Stimulated activated CD4-positive, alpha-beta T cell treated with anti-CD3 and anti-CD28 coated beads, Interleukin-1b, Interleukin-23, amount 100 ng/mL, for 24 hours (primary cell): ENCODE results near the gene SLC35D2.
A peak's percentile ranks its signal among the peaks of the same experiment; 100 is the strongest.
"Not testable (repeated sequence)": the region's sequence is repeated elsewhere in the genome, so short reads cannot be mapped to it uniquely, and the experiment has no call there.

Experiments
- DNase-seq, 4 experiments: peaks; one replicate each; pipeline ENCODE4 v3.0.0-alpha.2; 2020; ENCODE audit warnings: low read depth in 4 of 4, low spot score in 1 of 4

The SLC35D2 gene

GRCh38 chr9:96317335-96317980, 66.1 kb downstream of the SLC35D2 start:
- DNase-seq = peak in 3 of 4 experiments; percentile 14 to 40 (median 15)

GRCh38 chr9:96309850-96310249, 73.7 kb downstream of the SLC35D2 start:
- DNase-seq = no peak

- DNase-seq = not testable (repeated sequence)
Observed at GRCh38 chr9:96306958-96307357, 76.6 kb downstream of the SLC35D2 start.

GRCh38 chr9:96305171-96305570, 78.3 kb downstream of the SLC35D2 start:
- DNase-seq = no peak

DNA sequence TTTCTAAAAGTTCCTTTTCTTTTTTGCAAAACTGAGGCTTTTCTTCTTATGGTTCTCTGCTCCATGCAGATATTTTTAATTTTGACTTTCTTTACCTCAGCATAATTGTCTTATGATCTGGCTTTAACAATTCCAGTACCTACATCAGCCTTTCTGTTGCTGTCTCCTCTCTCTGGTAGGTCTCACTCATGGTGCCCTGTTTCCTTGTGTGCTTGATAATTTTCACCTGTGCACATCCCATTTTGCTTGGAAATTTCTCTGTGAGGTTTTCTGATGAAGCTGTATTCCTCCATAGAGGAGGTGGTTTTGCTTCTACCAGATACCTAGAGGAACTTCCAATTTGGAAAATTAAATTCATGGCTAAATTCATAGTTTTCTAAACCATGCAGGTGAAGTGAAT, 79.3 kb downstream of the SLC35D2 start:
- DNase-seq = no peak

- DNase-seq = no peak
Observed at GRCh38 chr9:96302021-96302420, 81.5 kb downstream of the SLC35D2 start, which contains the start of gene HSD17B3. Gene HSD17B3, minus strand, starts transcription at chr9:96302176. Its CDS starts 72 bp downstream, at chr9:96302104.

DNA sequence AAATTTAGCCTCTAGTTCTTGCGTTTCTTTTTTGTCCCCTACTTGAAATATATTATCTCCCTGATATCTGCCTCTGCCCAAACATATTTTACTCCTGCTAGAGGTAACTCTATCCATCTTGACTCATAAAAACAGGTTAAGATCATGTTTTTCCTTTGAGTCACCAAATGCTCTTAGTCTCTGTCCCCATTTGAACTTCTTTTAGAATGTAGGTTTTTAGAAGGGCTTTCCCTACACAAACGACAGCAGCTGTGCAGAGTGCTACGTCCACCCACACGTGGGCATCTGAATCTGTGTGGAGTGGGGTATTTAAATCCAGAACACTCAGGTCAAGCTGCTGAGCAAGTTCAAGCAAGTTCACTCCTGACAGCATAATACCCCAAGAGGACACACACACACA, 83.7 kb downstream of the SLC35D2 start:
- no peak for DNase-seq

DNA sequence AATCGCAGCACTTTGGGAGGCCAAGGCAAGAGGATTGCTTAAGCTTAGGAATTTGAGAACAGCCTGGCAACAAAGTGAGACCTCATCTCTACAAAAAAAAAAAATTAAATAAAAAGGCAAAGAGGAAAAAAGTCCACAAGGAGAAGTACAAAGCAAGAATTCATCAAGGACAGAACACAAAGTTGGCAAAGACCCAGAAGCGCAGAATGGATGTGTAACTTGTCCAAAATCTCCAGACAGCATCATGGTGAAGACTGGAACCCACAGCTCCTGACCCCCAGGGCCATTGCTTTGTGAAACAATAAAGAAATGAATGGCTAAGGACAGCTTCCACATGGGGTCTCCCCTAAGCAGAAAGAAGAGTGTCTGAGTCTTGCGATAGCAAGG, 89.4 kb downstream of the SLC35D2 start:
- DNase-seq = no peak

DNA sequence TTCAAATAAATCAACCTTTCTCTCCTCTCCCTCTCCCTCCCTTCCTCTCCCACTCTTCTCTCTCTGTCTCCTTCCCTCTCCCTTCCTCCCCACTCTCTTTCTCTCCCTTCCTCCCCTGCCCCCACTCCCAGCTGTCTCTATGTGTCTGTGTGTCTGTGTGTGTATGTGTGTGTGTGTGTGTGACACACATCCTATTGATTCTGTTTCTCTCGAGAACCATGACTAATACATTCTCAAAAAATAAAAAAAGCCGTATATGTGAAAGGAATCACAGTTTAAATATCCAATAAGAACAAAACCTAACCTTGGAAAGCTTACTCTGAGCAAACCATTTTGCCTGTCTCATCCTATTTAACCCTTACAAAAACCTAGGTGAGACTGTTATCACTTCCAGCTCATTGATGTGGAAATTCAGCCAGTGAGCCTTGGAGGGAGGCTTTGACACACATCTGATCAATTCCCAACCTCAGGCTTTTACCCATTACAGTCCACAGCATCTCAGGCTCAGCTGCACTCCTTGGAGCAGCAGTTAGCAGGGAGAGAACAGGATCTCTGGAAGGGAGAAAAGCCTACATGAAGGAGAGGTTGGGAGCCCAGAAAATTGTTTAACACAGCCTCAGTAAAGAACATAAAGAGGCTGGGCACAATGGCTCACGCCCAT, 89.9 kb downstream of the SLC35D2 start:
- no peak for DNase-seq

GRCh38 chr9:96289392-96289791, 94.1 kb downstream of the SLC35D2 start:
- no peak for DNase-seq

- no peak for DNase-seq
Observed at GRCh38 chr9:96281641-96282040, 101.9 kb downstream of the SLC35D2 start.

DNA sequence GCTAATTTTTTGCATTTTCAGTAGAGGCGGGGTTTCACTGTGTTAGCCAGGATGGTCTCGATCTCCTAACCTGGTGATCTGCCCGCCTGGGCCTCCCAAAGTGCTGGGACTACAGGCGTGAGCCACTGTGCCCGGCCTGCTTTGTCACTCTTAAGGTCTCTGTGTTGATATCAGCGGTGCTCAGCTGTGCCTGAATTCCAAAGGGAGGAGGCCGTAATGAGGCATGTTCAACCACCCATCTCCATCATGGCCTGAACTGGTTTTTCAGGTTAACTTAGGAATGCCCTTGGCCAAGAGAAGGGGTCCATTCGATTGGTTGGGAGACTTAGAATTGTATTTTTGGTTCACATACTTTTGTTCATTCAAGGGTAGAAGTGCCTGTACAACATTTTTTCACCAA, 103.6 kb downstream of the SLC35D2 start:
- no peak for DNase-seq

DNA sequence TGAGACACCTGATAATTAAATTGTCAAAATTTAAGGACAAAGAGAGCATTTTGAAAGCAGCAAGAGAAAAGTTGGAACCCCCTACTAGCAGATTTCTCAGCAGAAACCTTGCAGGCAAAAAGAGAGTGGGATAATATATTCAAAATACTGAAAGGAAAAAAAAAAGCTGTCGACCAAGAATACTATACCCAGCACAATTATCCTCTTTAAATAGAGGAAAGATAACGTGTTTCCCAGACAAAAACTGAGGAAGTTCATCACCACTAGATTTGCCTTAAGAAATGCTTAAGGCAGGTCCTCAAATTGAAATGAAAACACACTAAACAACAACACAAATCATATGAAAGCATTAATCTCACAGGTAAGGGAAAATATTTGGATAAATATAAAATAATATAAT, 108.6 kb downstream of the SLC35D2 start:
- no peak for DNase-seq
